Measurements from ENCODE around the gene IDH3B.
A peak's percentile ranks its signal among the peaks of the same experiment; 100 is the strongest.
"Not testable (repeated sequence)": the region's sequence is repeated elsewhere in the genome, so short reads cannot be mapped to it uniquely, and the experiment has no call there.

Gene IDH3B

GRCh38 chr20:2694008-2694471, 30.0 kb upstream of the IDH3B start:
- DNase-seq = peak in 1 of 2 experiments; percentile 12

- peak in 1 of 2 experiments; percentile 14 for DNase-seq
Observed at GRCh38 chr20:2693286-2694007, 29.4 kb upstream of the IDH3B start.

DNA sequence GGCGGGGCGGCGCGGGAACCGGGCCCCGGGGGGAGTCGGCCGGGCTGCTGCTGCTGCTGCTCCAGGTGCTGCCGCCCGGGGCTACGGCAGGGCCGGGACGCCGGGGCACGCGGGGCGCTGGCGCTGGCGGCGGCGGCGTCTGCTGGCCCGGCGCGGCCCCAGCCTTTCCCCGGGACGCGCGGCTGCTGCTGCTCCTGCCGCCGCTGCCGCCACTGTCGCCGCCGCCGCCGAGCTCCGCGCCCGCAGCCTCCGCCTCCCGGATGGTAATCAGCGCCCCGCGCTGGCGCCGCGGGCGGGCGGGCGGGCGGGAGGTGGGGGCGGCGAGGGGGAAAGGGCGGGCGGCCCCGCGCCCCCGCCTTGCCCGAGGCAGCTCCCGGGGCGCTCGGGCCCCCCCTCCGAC, 28.9 kb upstream of the IDH3B start:
- DNase-seq = no peak

GRCh38 chr20:2692036-2692885, 28.2 kb upstream of the IDH3B start, which contains the start of gene EBF4:
TSS of gene EBF4 (plus strand) at chr20:2692780. CDS start at chr20:2693646, 866 bp downstream.
- peak in 1 of 2 experiments; percentile 41 for DNase-seq

- DNase-seq = no peak
Observed at GRCh38 chr20:2691663-2692035, 27.6 kb upstream of the IDH3B start.

- DNase-seq = no peak
Observed at GRCh38 chr20:2691127-2691526, 27.1 kb upstream of the IDH3B start.

DNA sequence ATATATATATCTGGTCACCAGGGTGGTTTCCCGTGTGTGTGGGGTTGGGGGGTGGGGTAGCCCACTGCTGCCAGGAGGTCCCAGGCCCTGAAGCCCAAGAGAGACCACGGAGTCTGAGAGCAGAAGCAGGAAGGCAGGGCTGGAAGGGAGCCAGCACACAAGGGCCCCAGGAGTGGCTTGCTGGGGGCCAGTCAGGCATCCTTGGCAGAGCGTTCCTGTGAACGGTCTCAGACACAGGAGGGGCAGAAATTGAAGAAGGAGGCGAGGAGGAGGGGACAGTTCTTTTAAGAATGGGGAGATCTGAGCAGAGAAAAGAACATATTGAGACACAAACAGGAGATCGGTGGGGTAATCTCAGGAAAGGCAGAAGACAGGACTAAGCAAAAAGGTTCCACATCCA, 26.7 kb upstream of the IDH3B start:
- no peak for DNase-seq

- no peak for DNase-seq
Observed at GRCh38 chr20:2690213-2690612, 26.2 kb upstream of the IDH3B start.

DNA sequence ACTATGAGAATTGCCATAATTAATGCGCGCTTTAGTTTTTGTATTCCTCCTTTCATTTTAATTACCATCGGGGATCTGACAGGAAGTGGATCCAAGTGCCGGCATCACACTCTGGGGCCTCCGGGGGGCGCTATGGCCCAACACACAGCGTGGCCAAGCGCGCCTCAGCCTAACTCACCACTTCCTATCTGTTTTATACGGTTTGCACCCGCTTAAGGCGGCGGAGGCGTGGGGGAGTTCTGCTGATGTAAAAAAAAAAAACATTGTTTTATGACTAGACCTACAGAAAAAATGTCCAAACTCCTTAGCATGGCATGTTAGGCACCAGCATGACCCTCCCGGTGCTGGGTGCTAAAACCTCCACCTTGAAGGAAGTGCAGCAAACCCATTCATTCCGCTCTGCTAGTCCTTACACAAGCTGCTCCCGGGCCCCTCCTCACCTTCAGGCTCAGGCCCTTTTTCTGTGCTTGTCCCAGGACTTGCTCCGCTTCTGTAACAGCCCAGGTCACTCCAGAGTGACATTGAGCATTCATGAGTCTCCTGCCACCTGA, 24.1 kb upstream of the IDH3B start:
- no peak for DNase-seq

- DNase-seq = no peak
Observed at GRCh38 chr20:2687514-2687913, 23.5 kb upstream of the IDH3B start.

DNA sequence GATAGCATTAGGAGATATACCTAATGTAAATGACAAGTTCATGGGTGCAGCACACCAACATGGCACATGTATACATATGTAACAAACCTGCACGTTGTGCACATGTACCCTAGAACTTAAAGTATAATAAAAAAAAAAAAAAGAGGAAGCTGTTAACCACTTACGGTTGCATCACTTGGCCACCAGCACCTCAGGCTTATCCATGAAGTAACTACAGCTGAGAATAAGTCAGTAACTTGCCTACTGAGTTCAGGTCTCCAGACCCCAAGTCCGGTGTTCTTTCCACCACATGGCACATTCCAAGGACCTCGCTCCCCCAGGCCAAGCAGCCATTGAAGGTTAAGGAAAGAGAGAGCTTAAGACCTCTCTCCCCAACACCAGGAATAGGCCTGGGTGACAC, 20.8 kb upstream of the IDH3B start:
- not testable (repeated sequence) for DNase-seq

DNA sequence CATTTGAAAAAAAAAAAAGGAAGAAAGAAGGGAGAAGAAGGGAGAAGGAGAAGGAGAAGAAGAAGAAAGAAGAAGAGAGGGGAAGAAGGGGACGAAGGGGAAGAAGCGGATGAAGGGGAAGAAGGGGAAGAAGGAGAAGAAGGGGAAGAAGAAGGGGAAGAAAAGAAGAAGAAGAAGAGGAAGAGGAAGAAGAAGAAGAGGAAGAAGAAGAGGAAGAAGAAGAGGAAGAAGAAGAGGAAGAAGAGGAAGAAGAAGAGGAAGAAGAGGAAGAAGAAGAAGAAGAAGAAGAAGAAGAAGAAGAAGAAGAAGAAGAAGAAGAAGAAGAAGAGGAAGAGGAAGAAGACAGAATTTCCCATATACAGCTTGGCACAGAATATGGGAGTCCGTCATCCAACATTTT, 18.0 kb upstream of the IDH3B start:
- not testable (repeated sequence) for DNase-seq

- no peak for DNase-seq
Observed at GRCh38 chr20:2680046-2680445, 16.0 kb upstream of the IDH3B start.

DNA sequence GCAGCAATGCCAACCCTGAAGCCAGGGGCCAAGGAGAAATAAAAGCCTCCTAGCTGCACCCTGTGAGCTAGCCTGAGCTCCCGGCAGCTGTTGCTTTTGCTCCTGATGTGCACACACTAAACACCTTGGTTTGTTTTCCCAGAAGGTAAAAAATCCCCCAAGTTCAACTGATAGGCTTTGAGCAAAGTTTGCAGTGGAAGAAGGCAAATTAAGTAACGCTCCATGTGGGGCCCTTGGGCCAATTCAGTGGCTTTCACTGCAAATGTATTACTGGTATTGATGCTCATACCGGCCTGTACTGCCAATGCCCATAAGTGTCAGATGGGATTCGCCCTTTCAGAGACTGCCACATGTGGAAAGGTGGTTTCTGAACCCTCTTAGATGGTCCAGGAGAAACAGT, 9.4 kb upstream of the IDH3B start:
- DNase-seq = no peak

DNA sequence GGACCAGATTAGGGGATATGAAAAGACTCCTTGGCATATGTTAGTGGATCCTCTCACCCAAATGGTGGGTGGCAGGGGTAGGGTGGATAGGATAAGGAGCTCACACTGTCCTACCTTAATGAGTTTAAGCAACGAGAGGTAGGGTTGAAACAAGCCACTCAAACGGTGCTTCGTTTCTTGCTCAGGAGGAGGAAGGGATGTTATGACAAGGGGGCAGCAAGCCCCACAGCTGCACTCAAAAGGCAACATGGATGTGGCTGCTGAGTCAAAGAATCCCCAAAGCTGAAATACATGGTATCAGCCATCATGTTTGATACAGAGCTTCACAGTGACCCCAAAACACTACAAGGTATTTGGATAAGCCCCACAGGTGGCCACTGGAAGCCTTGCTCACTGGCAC, 8.4 kb upstream of the IDH3B start:
- DNase-seq = no peak

GRCh38 chr20:2671977-2672376, 8.0 kb upstream of the IDH3B start:
- no peak for DNase-seq

- DNase-seq = no peak
Observed at GRCh38 chr20:2663364-2663886, 591 bp downstream of the IDH3B start.

GRCh38 chr20:2659547-2659946, 4.5 kb downstream of the IDH3B start:
- no peak for DNase-seq

DNA sequence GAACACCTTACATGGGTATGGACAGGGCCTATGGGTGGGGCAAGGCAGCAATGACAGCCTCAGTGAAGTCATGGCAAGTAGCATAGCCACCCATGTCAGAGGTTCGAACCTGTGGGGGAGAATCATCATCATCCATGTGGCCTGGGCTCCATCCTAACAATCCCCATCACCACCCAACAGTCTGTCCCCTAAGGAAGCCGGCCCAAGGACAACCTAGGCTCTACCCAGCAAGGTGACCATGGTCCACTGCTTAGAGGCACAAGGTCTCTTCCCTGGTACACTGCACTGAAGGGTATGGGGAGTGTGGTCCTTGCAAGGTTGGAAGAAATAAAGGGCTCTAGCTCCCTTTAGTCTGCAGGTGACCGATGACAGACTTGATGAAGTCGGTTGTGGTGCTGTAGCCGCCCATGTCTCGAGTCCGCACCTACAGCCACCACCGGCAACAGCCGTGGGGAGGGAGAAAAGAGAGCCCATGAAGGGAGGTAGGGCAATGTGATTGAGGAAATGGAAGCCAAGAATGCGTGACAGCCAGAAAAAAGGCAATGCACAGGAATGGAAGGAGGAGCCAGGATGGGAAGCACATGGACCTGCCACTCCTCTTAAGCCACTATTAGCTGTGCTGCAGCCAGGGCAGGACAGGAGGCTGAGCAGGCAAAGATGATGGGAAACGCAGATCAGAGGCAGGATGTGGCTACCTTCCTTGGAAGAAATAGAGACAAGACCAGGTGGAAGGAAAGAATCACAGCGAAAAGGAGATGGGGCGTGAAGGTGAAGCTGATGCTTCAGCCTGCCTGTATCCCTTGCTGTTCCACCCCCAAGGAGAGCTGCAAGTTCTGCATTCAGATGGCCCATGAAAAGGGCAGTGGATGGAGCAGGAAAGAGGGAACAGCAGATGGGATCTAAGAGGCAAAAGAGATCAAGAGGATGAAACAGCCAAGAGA, 5.3 kb downstream of the IDH3B start:
- peak in 1 of 2 experiments; percentile 32 for DNase-seq

DNA sequence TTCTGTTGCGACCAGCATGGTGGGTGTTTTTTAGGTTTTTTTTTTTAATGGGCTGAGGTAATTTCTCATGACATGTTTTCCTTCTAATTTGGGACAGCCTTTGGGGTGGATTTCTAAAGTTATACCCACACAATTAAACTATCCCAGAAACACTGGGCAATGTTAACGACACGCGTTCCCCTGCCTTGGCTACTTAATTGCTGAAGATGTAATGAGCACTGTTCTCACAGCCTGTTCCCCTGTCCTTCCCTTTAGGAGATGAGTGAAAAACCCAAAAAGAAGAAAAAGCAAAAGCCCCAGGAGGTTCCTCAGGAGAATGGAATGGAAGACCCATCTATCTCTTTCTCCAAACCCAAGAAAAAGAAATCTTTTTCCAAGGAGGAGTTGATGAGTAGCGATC, 6.3 kb downstream of the IDH3B start:
- no peak for DNase-seq

- no peak for DNase-seq
Observed at GRCh38 chr20:2657241-2657640, 6.8 kb downstream of the IDH3B start.

DNA sequence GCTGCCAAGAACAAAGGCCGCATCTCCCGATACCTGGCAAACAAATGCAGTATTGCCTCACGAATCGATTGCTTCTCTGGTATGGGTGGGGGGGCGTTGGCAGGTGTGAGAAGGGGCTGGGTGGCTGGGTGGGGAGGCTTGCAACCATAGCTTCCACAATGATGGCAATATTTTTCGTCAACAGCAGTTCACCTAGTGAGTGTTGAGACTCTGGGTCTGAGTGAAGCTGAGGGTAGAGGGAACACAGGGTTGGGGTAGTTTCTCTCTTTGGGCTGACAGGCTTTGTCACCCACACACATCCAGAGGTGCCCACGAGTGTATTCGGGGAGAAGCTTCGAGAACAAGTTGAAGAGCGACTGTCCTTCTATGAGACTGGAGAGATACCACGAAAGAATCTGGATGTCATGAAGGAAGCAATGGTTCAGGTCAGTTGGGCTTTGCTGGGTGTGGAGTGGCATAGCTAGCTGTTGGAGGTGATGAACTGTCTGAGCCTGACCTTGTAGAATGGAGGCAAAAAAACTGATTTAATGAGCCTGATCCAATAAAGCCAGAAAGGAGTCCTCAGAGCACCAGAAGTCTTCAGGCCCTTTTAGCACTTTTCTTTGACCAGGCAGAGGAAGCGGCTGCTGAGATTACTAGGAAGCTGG, 7.4 kb downstream of the IDH3B start:
- no peak for DNase-seq

Data from SW 1271 (cell line).